ENCODE measurements around the gene CLEC1B.
"Not testable (repeated sequence)": the region's sequence is repeated elsewhere in the genome, so short reads cannot be mapped to it uniquely, and the experiment has no call there.

The CLEC1B gene

DNA sequence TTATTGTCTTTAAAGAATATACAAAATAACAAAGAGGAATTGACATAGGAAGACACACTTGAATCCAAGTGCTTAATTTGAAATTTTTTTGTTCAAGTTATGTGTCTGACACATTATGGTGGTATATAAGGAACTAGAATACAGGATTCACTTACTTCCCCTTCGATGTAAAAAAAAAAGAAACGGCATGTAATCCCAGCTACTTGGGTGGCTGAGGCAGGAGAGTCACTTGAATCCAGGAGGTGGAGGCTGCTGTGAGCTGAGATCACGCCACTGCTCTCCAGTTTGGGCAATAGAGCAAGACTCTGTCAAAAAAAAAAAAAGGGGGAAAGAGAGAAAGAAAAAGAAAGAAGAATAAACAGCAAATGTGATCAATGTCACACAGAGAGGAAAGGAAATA, 18.8 kb downstream of the CLEC1B start:
- Histone ChIP-seq H3K79me2 (ENCODE audit: low read length) (no peaks in the 10 kb centered on the region), H3F3A (ENCODE audit: insufficient read depth, low read length) (no peaks in the 10 kb centered on the region), H2AFZ (ENCODE audit: low read length) (no peak overlapping the region), H3K27me3 (replicated peaks; ENCODE audit: insufficient read depth, low read length) (no peaks in the 10 kb centered on the region), H3K27ac (ENCODE audit: low read length) (no peak overlapping the region), H3K9me2 (replicated peaks; ENCODE audit: insufficient read depth, low read length) (no peaks in the 10 kb centered on the region), H3K36me3 (replicated peaks; ENCODE audit: insufficient read depth, low read length) (no peaks in the 10 kb centered on the region), H3K9me3 (replicated peaks; ENCODE audit: insufficient read depth, low read length) (no peaks in the 10 kb centered on the region), H3K4me2 (ENCODE audit: low read depth, low read length) (no peak overlapping the region), H3K4me1 (ENCODE audit: low read length) (no peaks in the 10 kb centered on the region), H3K9ac (ENCODE audit: low read length) (no peak overlapping the region), H4K20me1 (ENCODE audit: insufficient read depth, low read length) (no peaks in the 10 kb centered on the region), H3K4me3 (ENCODE audit: low read length) (no peak overlapping the region)
- DNase-seq: no peak
- TF ChIP-seq EZH2phosphoT487 (IDR thresholded peaks at IDR 0.05; ENCODE audit: low read length): no peak
- TF ChIP-seq EZH2 (optimal IDR thresholded peaks at IDR 0.05; ENCODE audit: low read depth, low read length): no peak
- TF ChIP-seq, protein P1, sequence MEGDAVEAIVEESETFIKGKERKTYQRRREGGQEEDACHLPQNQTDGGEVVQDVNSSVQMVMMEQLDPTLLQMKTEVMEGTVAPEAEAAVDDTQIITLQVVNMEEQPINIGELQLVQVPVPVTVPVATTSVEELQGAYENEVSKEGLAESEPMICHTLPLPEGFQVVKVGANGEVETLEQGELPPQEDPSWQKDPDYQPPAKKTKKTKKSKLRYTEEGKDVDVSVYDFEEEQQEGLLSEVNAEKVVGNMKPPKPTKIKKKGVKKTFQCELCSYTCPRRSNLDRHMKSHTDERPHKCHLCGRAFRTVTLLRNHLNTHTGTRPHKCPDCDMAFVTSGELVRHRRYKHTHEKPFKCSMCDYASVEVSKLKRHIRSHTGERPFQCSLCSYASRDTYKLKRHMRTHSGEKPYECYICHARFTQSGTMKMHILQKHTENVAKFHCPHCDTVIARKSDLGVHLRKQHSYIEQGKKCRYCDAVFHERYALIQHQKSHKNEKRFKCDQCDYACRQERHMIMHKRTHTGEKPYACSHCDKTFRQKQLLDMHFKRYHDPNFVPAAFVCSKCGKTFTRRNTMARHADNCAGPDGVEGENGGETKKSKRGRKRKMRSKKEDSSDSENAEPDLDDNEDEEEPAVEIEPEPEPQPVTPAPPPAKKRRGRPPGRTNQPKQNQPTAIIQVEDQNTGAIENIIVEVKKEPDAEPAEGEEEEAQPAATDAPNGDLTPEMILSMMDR (IDR thresholded peaks at IDR 0.05; ENCODE audit: low read length): no peak

DNA sequence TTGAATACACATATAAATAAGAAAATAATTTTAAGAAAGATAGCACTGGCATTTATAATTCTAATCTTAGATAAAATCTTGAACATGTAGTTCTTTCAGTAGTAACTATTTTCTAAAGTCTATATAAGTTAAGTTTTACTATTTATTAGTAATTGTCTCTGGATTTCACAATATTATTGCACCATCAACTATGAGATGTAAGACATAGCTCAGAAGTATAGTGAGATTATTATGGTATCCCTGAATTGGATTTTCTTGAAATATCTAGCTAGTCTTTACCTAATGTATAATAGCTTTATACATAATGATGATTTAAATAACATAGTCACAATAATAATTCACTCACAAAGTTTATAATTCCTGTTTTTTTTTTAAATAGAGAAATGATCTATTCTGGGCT, 21.0 kb downstream of the CLEC1B start:
- Histone ChIP-seq H3F3A (ENCODE audit: insufficient read depth, low read length) (no peaks in the 10 kb centered on the region), H3K4me2 (ENCODE audit: low read depth, low read length) (no peak overlapping the region), H3K79me2 (ENCODE audit: low read length) (no peaks in the 10 kb centered on the region), H3K4me3 (ENCODE audit: low read length) (no peak overlapping the region), H3K9me2 (replicated peaks; ENCODE audit: insufficient read depth, low read length) (no peaks in the 10 kb centered on the region), H3K9me3 (replicated peaks; ENCODE audit: insufficient read depth, low read length) (no peaks in the 10 kb centered on the region), H3K27ac (ENCODE audit: low read length) (no peak overlapping the region), H3K4me1 (ENCODE audit: low read length) (no peaks in the 10 kb centered on the region), H3K36me3 (replicated peaks; ENCODE audit: insufficient read depth, low read length) (no peaks in the 10 kb centered on the region), H4K20me1 (ENCODE audit: insufficient read depth, low read length) (no peaks in the 10 kb centered on the region), H3K9ac (ENCODE audit: low read length) (no peak overlapping the region), H2AFZ (ENCODE audit: low read length) (no peak overlapping the region), H3K27me3 (replicated peaks; ENCODE audit: insufficient read depth, low read length) (no peaks in the 10 kb centered on the region)
- DNase-seq: no peak
- TF ChIP-seq EZH2 (optimal IDR thresholded peaks at IDR 0.05; ENCODE audit: low read depth, low read length) (no peak), EZH2phosphoT487 (IDR thresholded peaks at IDR 0.05; ENCODE audit: low read length) (no peak)
- TF ChIP-seq, protein P1 (IDR thresholded peaks at IDR 0.05; ENCODE audit: low read length): no peak

DNA sequence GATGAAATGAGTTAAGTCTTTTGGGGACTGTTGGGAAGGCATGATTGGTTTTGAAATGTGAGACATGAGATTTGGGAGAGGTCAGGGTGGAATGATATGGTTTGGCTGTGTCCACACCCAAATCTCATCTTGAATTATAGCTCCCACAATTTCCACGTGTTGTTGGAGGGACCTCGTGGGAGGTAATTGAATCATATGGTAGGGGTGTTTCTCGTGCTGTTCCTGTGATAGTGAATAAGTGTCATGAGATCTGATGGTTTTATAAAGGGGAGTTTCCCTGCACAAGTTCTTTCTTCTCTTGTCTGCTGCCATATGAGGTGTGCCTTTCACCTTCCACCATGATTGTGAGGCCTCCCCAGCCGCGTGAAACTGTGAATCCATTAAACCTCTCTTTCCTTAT, 22.3 kb downstream of the CLEC1B start:
- not testable (repeated sequence) for H3K4me3 ChIP-seq (ENCODE audit: low read length); H3K9me2 ChIP-seq (replicated peaks; ENCODE audit: insufficient read depth, low read length); H3K9me3 ChIP-seq (replicated peaks; ENCODE audit: insufficient read depth, low read length)

DNA sequence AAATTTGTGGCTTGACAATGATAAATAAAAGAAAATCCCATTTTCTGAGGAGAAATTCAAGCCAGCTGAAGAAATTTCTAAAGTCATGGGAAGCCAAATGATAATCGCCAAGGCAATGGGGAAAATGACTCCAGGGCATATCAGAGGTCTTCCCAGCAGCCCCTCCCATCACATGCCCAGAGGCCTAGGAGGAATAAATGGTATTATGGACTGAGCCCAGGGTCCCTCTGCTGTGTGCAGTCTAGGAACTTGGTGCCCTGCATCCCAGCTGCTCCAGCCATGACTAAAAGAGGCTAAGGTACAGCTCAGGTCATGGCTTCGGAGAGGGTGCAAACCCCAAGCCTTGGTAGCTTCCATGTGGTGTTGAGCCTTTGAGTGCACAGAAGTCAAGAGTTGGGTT, 23.3 kb downstream of the CLEC1B start:
- Histone ChIP-seq H3K4me3 (ENCODE audit: low read length) (no peak overlapping the region), H3K4me1 (ENCODE audit: low read length) (no peaks in the 10 kb centered on the region), H3K9me2 (replicated peaks; ENCODE audit: insufficient read depth, low read length) (no peaks in the 10 kb centered on the region), H4K20me1 (ENCODE audit: insufficient read depth, low read length) (no peaks in the 10 kb centered on the region), H3K27ac (ENCODE audit: low read length) (no peak overlapping the region), H3F3A (ENCODE audit: insufficient read depth, low read length) (no peaks in the 10 kb centered on the region), H3K36me3 (replicated peaks; ENCODE audit: insufficient read depth, low read length) (no peaks in the 10 kb centered on the region), H3K9ac (ENCODE audit: low read length) (no peak overlapping the region), H2AFZ (ENCODE audit: low read length) (no peak overlapping the region), H3K79me2 (ENCODE audit: low read length) (no peaks in the 10 kb centered on the region), H3K4me2 (ENCODE audit: low read depth, low read length) (no peak overlapping the region), H3K27me3 (replicated peaks; ENCODE audit: insufficient read depth, low read length) (no peaks in the 10 kb centered on the region), H3K9me3 (replicated peaks; ENCODE audit: insufficient read depth, low read length) (no peaks in the 10 kb centered on the region)
- TF ChIP-seq EZH2phosphoT487 (IDR thresholded peaks at IDR 0.05; ENCODE audit: low read length) (no peak), EZH2 (optimal IDR thresholded peaks at IDR 0.05; ENCODE audit: low read depth, low read length) (no peak)
- TF ChIP-seq, protein P1 (IDR thresholded peaks at IDR 0.05; ENCODE audit: low read length): no peak
- DNase-seq: no peak

More for the DNA sequence above, 22.3 kb downstream of the CLEC1B start:
- H2AFZ ChIP-seq (ENCODE audit: low read length); H3K27ac ChIP-seq (ENCODE audit: low read length); H3K27me3 ChIP-seq (replicated peaks; ENCODE audit: insufficient read depth, low read length); DNase-seq; H3K4me1 ChIP-seq (ENCODE audit: low read length); H3K4me2 ChIP-seq (ENCODE audit: low read depth, low read length); H4K20me1 ChIP-seq (ENCODE audit: insufficient read depth, low read length); H3K79me2 ChIP-seq (ENCODE audit: low read length); H3K36me3 ChIP-seq (replicated peaks; ENCODE audit: insufficient read depth, low read length); H3F3A ChIP-seq (ENCODE audit: insufficient read depth, low read length); H3K9ac ChIP-seq (ENCODE audit: low read length): not testable (repeated sequence)

DNA sequence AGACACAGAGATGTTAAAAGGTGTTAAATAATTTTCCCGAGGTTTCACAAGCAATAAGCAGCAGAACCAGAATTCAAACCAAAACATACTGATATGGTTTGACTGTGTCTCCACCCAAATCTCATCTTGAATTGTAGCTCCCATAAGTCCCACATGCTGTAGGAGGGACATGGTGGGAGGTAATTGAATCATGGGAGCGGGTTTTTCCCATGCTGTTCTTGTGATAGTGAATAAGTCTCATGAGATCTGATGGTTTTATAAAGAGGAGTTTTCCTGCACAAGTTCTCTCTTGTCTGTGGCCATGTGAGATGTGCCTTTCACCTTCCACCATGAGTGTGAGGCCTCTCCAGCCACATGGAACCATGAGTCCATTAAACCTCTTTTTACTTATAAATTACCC, 24.2 kb downstream of the CLEC1B start:
- not testable (repeated sequence) for H3K4me3 ChIP-seq (ENCODE audit: low read length); H3K4me2 ChIP-seq (ENCODE audit: low read depth, low read length); H4K20me1 ChIP-seq (ENCODE audit: insufficient read depth, low read length); H3K9me2 ChIP-seq (replicated peaks; ENCODE audit: insufficient read depth, low read length); H3K27me3 ChIP-seq (replicated peaks; ENCODE audit: insufficient read depth, low read length); H3K9me3 ChIP-seq (replicated peaks; ENCODE audit: insufficient read depth, low read length); H3K9ac ChIP-seq (ENCODE audit: low read length); H3K4me1 ChIP-seq (ENCODE audit: low read length); H2AFZ ChIP-seq (ENCODE audit: low read length); DNase-seq; H3K27ac ChIP-seq (ENCODE audit: low read length); H3K36me3 ChIP-seq (replicated peaks; ENCODE audit: insufficient read depth, low read length); H3K79me2 ChIP-seq (ENCODE audit: low read length); H3F3A ChIP-seq (ENCODE audit: insufficient read depth, low read length)
